Stimulated activated CD4-positive, alpha-beta T cell treated with anti-CD3 and anti-CD28 coated beads, Interleukin-15, amount 100 ng/mL, for 1 hour (primary cell): ENCODE data around the gene NAB1.
"Not testable (repeated sequence)": the region's sequence is repeated elsewhere in the genome, so short reads cannot be mapped to it uniquely, and the experiment has no call there.

Source experiments
- DNase-seq, 2 donors: peaks; one replicate each; pipeline ENCODE4 v3.0.0-alpha.2; 2020; ENCODE audit warnings: low read depth in 1 of 2, low spot score in 1 of 2

The NAB1 gene

GRCh38 chr2:190670182-190670946 lies 21.5 kb downstream of the NAB1 start:
- DNase-seq, result no peak

- no peak for DNase-seq
Measured at GRCh38 chr2:190674966-190675650, 26.2 kb downstream of the NAB1 start.

- no peak for DNase-seq
Measured at GRCh38 chr2:190677255-190677654, 28.4 kb downstream of the NAB1 start.

- DNase-seq, result no peak
Measured at GRCh38 chr2:190678444-190679162, 29.7 kb downstream of the NAB1 start.

GRCh38 chr2:190679391-190679790 lies 30.5 kb downstream of the NAB1 start:
- DNase-seq, result no peak

- DNase-seq, result peak; percentile 14 to 18
Measured at GRCh38 chr2:190679813-190680591, 31.1 kb downstream of the NAB1 start.

GRCh38 chr2:190682168-190682567 lies 33.3 kb downstream of the NAB1 start:
- DNase-seq, result no peak

GRCh38 chr2:190683802-190684201 lies 34.9 kb downstream of the NAB1 start:
- no peak for DNase-seq

GRCh38 chr2:190684931-190685330 lies 36.0 kb downstream of the NAB1 start:
- DNase-seq, result no peak

GRCh38 chr2:190685333-190685732 lies 36.5 kb downstream of the NAB1 start:
- no peak for DNase-seq

- no peak for DNase-seq
Measured at GRCh38 chr2:190693533-190694232, 44.8 kb downstream of the NAB1 start.

- no peak for DNase-seq
Measured at GRCh38 chr2:190694479-190694878, 45.6 kb downstream of the NAB1 start.

GRCh38 chr2:190695739-190696138 lies 46.9 kb downstream of the NAB1 start:
- no peak for DNase-seq

- no peak for DNase-seq
Measured at GRCh38 chr2:190696792-190697398, 48.0 kb downstream of the NAB1 start.

- DNase-seq, result no peak
Measured at GRCh38 chr2:190697421-190697820, 48.5 kb downstream of the NAB1 start.

- DNase-seq, result no peak
Measured at GRCh38 chr2:190698895-190699294, 50.0 kb downstream of the NAB1 start.

GRCh38 chr2:190701586-190701985 lies 52.7 kb downstream of the NAB1 start:
- DNase-seq, result no peak

GRCh38 chr2:190705280-190705679 lies 56.4 kb downstream of the NAB1 start:
- DNase-seq, result no peak

GRCh38 chr2:190707726-190708125 lies 58.8 kb downstream of the NAB1 start:
- DNase-seq, result no peak

GRCh38 chr2:190708650-190709049 lies 59.8 kb downstream of the NAB1 start:
- not testable (repeated sequence) for DNase-seq
